ENCODE results near the gene RBBP5.

Gene RBBP5

GRCh38 chr1:205142102-205142469, 20.3 kb upstream of the RBBP5 start:
- no peak for TF ChIP-seq MAX (IDR thresholded peaks at IDR 0.05)
- TF ChIP-seq TEAD4 (IDR thresholded peaks at IDR 0.05), result no peak
- TF ChIP-seq FOXM1 (IDR thresholded peaks at IDR 0.05; ENCODE audit: borderline replicate concordance, low read depth), result no peak
- no peak for TF ChIP-seq EP300 (IDR thresholded peaks at IDR 0.05; ENCODE audit: borderline replicate concordance)
- TF ChIP-seq RAD21 (IDR thresholded peaks at IDR 0.05; ENCODE audit: low read depth), result no peak
- TF ChIP-seq NFIC (IDR thresholded peaks at IDR 0.05), result no peak
- TF ChIP-seq EGR1 (IDR thresholded peaks at IDR 0.05), result no peak
- no peak for TF ChIP-seq YY1 (IDR thresholded peaks at IDR 0.05; ENCODE audit: low read depth)

GRCh38 chr1:205141236-205142101, 19.7 kb upstream of the RBBP5 start:
- no peak for TF ChIP-seq TEAD4 (IDR thresholded peaks at IDR 0.05)
- TF ChIP-seq EGR1 (IDR thresholded peaks at IDR 0.05), result no peak
- no peak for TF ChIP-seq EP300 (IDR thresholded peaks at IDR 0.05; ENCODE audit: borderline replicate concordance)
- no peak for TF ChIP-seq FOXM1 (IDR thresholded peaks at IDR 0.05; ENCODE audit: borderline replicate concordance, low read depth)
- peak; percentile 57 for TF ChIP-seq RAD21 (IDR thresholded peaks at IDR 0.05; ENCODE audit: low read depth)

DNA sequence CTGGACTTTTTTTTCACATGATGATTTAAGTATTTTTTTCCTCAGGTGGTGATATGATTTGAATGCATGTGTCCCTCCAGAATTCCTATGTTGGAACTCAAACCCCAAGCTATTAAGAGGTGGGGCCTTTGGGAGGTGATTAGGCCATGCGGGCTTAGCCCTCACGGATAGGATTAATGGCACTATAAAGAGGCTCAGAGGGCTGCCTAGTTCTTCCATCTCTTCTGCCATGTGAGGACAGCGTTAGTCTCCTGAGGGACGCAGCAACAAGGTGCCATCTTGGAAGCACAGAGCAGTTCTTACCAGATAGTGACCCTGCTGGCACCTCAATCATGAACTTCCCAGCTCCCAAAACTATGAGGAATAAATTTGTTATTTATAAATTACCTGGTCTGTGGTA, 18.3 kb upstream of the RBBP5 start:
- no peak for TF ChIP-seq EGR1 (IDR thresholded peaks at IDR 0.05)
- TF ChIP-seq, protein P1, sequence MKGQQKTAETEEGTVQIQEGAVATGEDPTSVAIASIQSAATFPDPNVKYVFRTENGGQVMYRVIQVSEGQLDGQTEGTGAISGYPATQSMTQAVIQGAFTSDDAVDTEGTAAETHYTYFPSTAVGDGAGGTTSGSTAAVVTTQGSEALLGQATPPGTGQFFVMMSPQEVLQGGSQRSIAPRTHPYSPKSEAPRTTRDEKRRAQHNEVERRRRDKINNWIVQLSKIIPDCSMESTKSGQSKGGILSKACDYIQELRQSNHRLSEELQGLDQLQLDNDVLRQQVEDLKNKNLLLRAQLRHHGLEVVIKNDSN (IDR thresholded peaks at IDR 0.05), result no peak
- no peak for TF ChIP-seq RAD21 (IDR thresholded peaks at IDR 0.05; ENCODE audit: low read depth)
- no peak for TF ChIP-seq TAF1 (IDR thresholded peaks at IDR 0.05; ENCODE audit: low read depth)
- no peak for TF ChIP-seq YY1 (IDR thresholded peaks at IDR 0.05; ENCODE audit: low read depth)

DNA sequence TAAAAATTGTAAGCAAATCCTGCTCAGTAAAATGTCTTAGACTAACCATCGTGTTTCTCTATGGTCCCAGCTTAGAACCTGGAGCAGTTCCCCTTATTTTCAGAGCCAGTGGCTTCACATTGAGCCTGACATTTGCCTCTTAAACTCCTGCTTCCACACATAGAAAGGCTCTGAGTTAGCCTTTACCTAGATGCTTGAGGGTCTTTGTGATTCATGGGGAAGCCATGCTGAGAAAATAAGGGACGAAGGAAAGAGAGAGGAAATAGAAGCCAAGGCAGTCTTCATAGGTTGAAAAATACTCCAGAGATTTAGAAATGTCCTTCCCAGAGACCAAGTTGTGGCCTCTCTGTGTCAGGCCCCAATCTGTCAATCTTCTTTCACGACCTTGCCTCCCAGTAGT, 16.1 kb upstream of the RBBP5 start:
- TF ChIP-seq NFIC (IDR thresholded peaks at IDR 0.05), result no peak
- no peak for TF ChIP-seq EGR1 (IDR thresholded peaks at IDR 0.05)
- TF ChIP-seq CEBPB (IDR thresholded peaks at IDR 0.05), result no peak
- TF ChIP-seq ZBTB7A (IDR thresholded peaks at IDR 0.05; ENCODE audit: low read depth), result no peak
- no peak for TF ChIP-seq FOXM1 (IDR thresholded peaks at IDR 0.05; ENCODE audit: borderline replicate concordance, low read depth)
- TF ChIP-seq YY1 (IDR thresholded peaks at IDR 0.05; ENCODE audit: low read depth), result no peak
- TF ChIP-seq CREB1 (IDR thresholded peaks at IDR 0.05; ENCODE audit: low read depth), result no peak
- TF ChIP-seq, protein P1 (IDR thresholded peaks at IDR 0.05), result no peak
- TF ChIP-seq EP300 (IDR thresholded peaks at IDR 0.05; ENCODE audit: borderline replicate concordance), result no peak
- no peak for TF ChIP-seq REST (IDR thresholded peaks at IDR 0.05; ENCODE audit: low read depth)
- no peak for TF ChIP-seq TCF12 (IDR thresholded peaks at IDR 0.05; ENCODE audit: low read depth)

GRCh38 chr1:205133287-205133686, 11.5 kb upstream of the RBBP5 start:
- TF ChIP-seq ZBTB7A (IDR thresholded peaks at IDR 0.05; ENCODE audit: low read depth) (no peak), EP300 (IDR thresholded peaks at IDR 0.05; ENCODE audit: borderline replicate concordance) (no peak)

DNA sequence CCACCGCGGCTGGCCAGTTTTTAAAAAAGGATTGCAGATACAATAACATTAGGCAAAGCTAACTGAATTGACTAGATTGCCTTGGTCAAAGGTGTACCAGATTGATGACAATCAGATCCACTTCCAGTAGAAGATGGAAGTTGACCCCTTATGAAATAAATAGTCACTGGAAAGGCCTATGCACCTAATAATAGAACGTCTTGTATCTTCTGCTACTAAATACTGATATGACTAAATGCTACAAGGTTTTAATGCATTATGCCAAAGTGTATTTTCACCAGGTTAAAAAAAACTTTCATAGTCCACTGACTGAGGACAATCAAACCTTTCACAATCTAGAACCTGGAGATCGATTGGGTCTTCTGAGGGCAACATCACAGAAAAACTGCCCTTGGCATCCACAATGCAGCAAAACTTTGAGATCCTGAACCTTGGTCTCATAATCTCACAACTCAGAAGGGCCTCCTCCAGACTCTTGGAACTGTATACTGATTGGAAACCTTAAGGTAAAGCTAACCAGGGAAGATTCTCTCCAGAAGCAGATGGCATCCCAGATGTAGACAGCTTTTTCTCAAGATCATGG, 7.8 kb upstream of the RBBP5 start:
- TF ChIP-seq NFIC (IDR thresholded peaks at IDR 0.05) (no peak), MAX (IDR thresholded peaks at IDR 0.05) (no peak), EGR1 (IDR thresholded peaks at IDR 0.05) (no peak), ZBTB7A (IDR thresholded peaks at IDR 0.05; ENCODE audit: low read depth) (no peak), TEAD4 (IDR thresholded peaks at IDR 0.05) (no peak), CREB1 (IDR thresholded peaks at IDR 0.05; ENCODE audit: low read depth) (no peak), RAD21 (IDR thresholded peaks at IDR 0.05; ENCODE audit: low read depth) (no peak), YY1 (IDR thresholded peaks at IDR 0.05; ENCODE audit: low read depth) (no peak), CEBPB (IDR thresholded peaks at IDR 0.05) (no peak), TAF1 (IDR thresholded peaks at IDR 0.05; ENCODE audit: low read depth) (no peak), EP300 (IDR thresholded peaks at IDR 0.05; ENCODE audit: borderline replicate concordance) (no peak), TCF12 (IDR thresholded peaks at IDR 0.05; ENCODE audit: low read depth) (no peak), FOXM1 (IDR thresholded peaks at IDR 0.05; ENCODE audit: borderline replicate concordance, low read depth) (no peak)

DNA sequence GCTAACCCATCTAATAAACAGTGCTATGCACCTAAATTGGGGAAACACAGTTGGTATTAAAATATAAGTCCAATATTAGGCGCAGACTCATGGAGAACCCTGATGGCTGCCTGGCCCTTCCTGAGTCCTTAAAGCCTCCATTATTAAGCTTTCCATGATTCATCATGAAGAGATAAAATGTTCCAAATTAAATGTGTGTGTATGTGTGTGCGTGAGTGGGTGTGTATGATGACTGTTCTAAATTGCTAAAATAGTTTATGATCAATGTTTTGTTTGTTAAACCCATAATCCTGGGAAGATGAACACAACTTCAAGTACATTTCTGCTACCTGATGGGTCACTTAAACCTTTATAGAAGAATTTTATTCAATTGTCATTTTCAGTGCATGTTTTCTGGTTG, 6.3 kb upstream of the RBBP5 start:
- no peak for TF ChIP-seq CREB1 (IDR thresholded peaks at IDR 0.05; ENCODE audit: low read depth)
- TF ChIP-seq ZBTB7A (IDR thresholded peaks at IDR 0.05; ENCODE audit: low read depth), result no peak
- no peak for TF ChIP-seq CEBPB (IDR thresholded peaks at IDR 0.05)
- TF ChIP-seq EP300 (IDR thresholded peaks at IDR 0.05; ENCODE audit: borderline replicate concordance), result no peak
- TF ChIP-seq MAX (IDR thresholded peaks at IDR 0.05), result no peak
- no peak for TF ChIP-seq REST (IDR thresholded peaks at IDR 0.05; ENCODE audit: low read depth)
- TF ChIP-seq RAD21 (IDR thresholded peaks at IDR 0.05; ENCODE audit: low read depth), result no peak
- no peak for TF ChIP-seq FOXM1 (IDR thresholded peaks at IDR 0.05; ENCODE audit: borderline replicate concordance, low read depth)
